ENCODE data around the gene KLHL4. TPM values are rescaled to one million over a fixed set of nuclear protein-coding genes. Genes with fewer than 3 reads are reported as not detected.
"Not testable (repeated sequence)": the region's sequence is repeated elsewhere in the genome, so short reads cannot be mapped to it uniquely, and the experiment has no call there.

Gene KLHL4
- total and polyA plus RNA-seq, 5 donors from 2014 or later = 0.27 TPM; not detected in 4

- Histone ChIP-seq H3K4me1 (ENCODE audit: control insufficient read depth, insufficient read depth, low read length, poor library complexity, severe bottlenecking) (no peaks in the 10 kb centered on the region), H3K27me3 (ENCODE audit: control insufficient read depth, insufficient read depth, low read length) (no peaks in the 10 kb centered on the region), H3K9me3 (ENCODE audit: control insufficient read depth in 2 of 2, low read length in 2 of 2) (no peaks in the 10 kb centered on the region), H3K4me3 (ENCODE audit: low read depth, low read length) (no peak overlapping the region), H3K27ac (ENCODE audit: insufficient read depth, low read length, poor library complexity, severe bottlenecking) (no peak overlapping the region), H3K36me3 (ENCODE audit: control insufficient read depth, insufficient read depth, low read length) (no peaks in the 10 kb centered on the region)
- no peak for ATAC-seq (ENCODE audit: low read depth in 2 of 2)
- H3K4me1 Mint-ChIP-seq = no peaks in the 10 kb centered on the region
- no peak overlapping the region for H3K4me3 Mint-ChIP-seq
- H3K27me3 Mint-ChIP-seq = no peaks in the 10 kb centered on the region
- peaks cover 0 to 4% (median 0%) of the 10 kb centered on the region in 7 donors for H3K9me3 Mint-ChIP-seq
- no peak for DNase-seq
- no peak overlapping the region for H3K27ac Mint-ChIP-seq
- no peaks in the 10 kb centered on the region for H3K36me3 Mint-ChIP-seq
Measured at GRCh38 chrX:87582453-87582852, 64.9 kb downstream of the KLHL4 start.

GRCh38 chrX:87583679-87584078, 66.1 kb downstream of the KLHL4 start:
- DNase-seq (peak in 1 of 3 donors; percentile 8), ATAC-seq (ENCODE audit: low read depth in 2 of 2) (no peak)
- H3K9me3 Mint-ChIP-seq = peaks cover 0 to 5% (median 1%) of the 10 kb centered on the region in 7 donors

GRCh38 chrX:87616371-87616770, 98.8 kb downstream of the KLHL4 start:
- no peak overlapping the region for H3K27ac Mint-ChIP-seq
- no peaks in the 10 kb centered on the region for H3K27me3 Mint-ChIP-seq
- H3K27ac ChIP-seq (ENCODE audit: insufficient read depth, low read length, poor library complexity, severe bottlenecking) = no peak overlapping the region
- H3K9me3 ChIP-seq (ENCODE audit: control insufficient read depth in 2 of 2, low read length in 2 of 2) = no peaks in the 10 kb centered on the region
- DNase-seq = no peak
- H3K36me3 Mint-ChIP-seq = no peaks in the 10 kb centered on the region
- H3K4me1 Mint-ChIP-seq = no peaks in the 10 kb centered on the region
- no peak for ATAC-seq (ENCODE audit: low read depth in 2 of 2)
- no peaks in the 10 kb centered on the region for H3K36me3 ChIP-seq (ENCODE audit: control insufficient read depth, insufficient read depth, low read length)
- no peaks in the 10 kb centered on the region for H3K9me3 Mint-ChIP-seq
- no peak overlapping the region for H3K4me3 Mint-ChIP-seq
- no peak overlapping the region for H3K4me3 ChIP-seq (ENCODE audit: low read depth, low read length)
- H3K27me3 ChIP-seq (ENCODE audit: control insufficient read depth, insufficient read depth, low read length) = no peaks in the 10 kb centered on the region
- H3K4me1 ChIP-seq (ENCODE audit: control insufficient read depth, insufficient read depth, low read length, poor library complexity, severe bottlenecking) = no peaks in the 10 kb centered on the region

More at GRCh38 chrX:87583679-87584078, 66.1 kb downstream of the KLHL4 start:
- no peaks in the 10 kb centered on the region for H3K36me3 ChIP-seq (ENCODE audit: control insufficient read depth, insufficient read depth, low read length)
- no peaks in the 10 kb centered on the region for H3K4me1 ChIP-seq (ENCODE audit: control insufficient read depth, insufficient read depth, low read length, poor library complexity, severe bottlenecking)
- no peak overlapping the region for H3K27ac Mint-ChIP-seq
- no peaks in the 10 kb centered on the region for H3K9me3 ChIP-seq (ENCODE audit: control insufficient read depth in 2 of 2, low read length in 2 of 2)
- H3K27ac ChIP-seq (ENCODE audit: insufficient read depth, low read length, poor library complexity, severe bottlenecking) = no peak overlapping the region
- no peaks in the 10 kb centered on the region for H3K27me3 ChIP-seq (ENCODE audit: control insufficient read depth, insufficient read depth, low read length)
- H3K36me3 Mint-ChIP-seq = no peaks in the 10 kb centered on the region
- H3K4me3 Mint-ChIP-seq = no peak overlapping the region
- H3K4me1 Mint-ChIP-seq = no peaks in the 10 kb centered on the region
- no peak overlapping the region for H3K4me3 ChIP-seq (ENCODE audit: low read depth, low read length)
- H3K27me3 Mint-ChIP-seq = no peaks in the 10 kb centered on the region

- Histone ChIP-seq H3K27ac (ENCODE audit: insufficient read depth, low read length, poor library complexity, severe bottlenecking) (no peak overlapping the region), H3K4me3 (ENCODE audit: low read depth, low read length) (no peak overlapping the region), H3K9me3 (ENCODE audit: control insufficient read depth in 2 of 2, low read length in 2 of 2) (no peaks in the 10 kb centered on the region), H3K27me3 (ENCODE audit: control insufficient read depth, insufficient read depth, low read length) (no peaks in the 10 kb centered on the region), H3K36me3 (ENCODE audit: control insufficient read depth, insufficient read depth, low read length) (no peaks in the 10 kb centered on the region), H3K4me1 (ENCODE audit: control insufficient read depth, insufficient read depth, low read length, poor library complexity, severe bottlenecking) (no peaks in the 10 kb centered on the region)
- Mint-ChIP-seq H3K9me3 (no peaks in the 10 kb centered on the region), H3K4me3 (no peak overlapping the region), H3K4me1 (no peaks in the 10 kb centered on the region), H3K27me3 (no peaks in the 10 kb centered on the region), H3K36me3 (no peaks in the 10 kb centered on the region), H3K27ac (no peak overlapping the region)
- DNase-seq (no peak), ATAC-seq (ENCODE audit: low read depth in 2 of 2) (no peak)
Measured at GRCh38 chrX:87621697-87622096, 104.1 kb downstream of the KLHL4 start.

GRCh38 chrX:87626996-87627395, 109.4 kb downstream of the KLHL4 start:
- Histone ChIP-seq H3K4me3 (ENCODE audit: low read depth, low read length) (no peak overlapping the region), H3K9me3 (ENCODE audit: control insufficient read depth in 2 of 2, low read length in 2 of 2) (no peaks in the 10 kb centered on the region), H3K4me1 (ENCODE audit: control insufficient read depth, insufficient read depth, low read length, poor library complexity, severe bottlenecking) (no peaks in the 10 kb centered on the region), H3K27ac (ENCODE audit: insufficient read depth, low read length, poor library complexity, severe bottlenecking) (no peak overlapping the region), H3K27me3 (ENCODE audit: control insufficient read depth, insufficient read depth, low read length) (no peaks in the 10 kb centered on the region), H3K36me3 (ENCODE audit: control insufficient read depth, insufficient read depth, low read length) (no peaks in the 10 kb centered on the region)
- Mint-ChIP-seq H3K27ac (no peak overlapping the region), H3K9me3 (peaks cover 0 to 3% (median 0%) of the 10 kb centered on the region in 7 donors), H3K36me3 (no peaks in the 10 kb centered on the region), H3K4me1 (no peaks in the 10 kb centered on the region), H3K4me3 (no peak overlapping the region), H3K27me3 (no peaks in the 10 kb centered on the region)
- no peak for DNase-seq
- ATAC-seq (ENCODE audit: low read depth in 2 of 2) = no peak

- DNase-seq = no peak
- no peaks in the 10 kb centered on the region for H3K27me3 ChIP-seq (ENCODE audit: control insufficient read depth, insufficient read depth, low read length)
- no peaks in the 10 kb centered on the region for H3K36me3 ChIP-seq (ENCODE audit: control insufficient read depth, insufficient read depth, low read length)
- Mint-ChIP-seq H3K9me3 (peaks cover 0 to 2% (median 0%) of the 10 kb centered on the region in 7 donors), H3K36me3 (no peaks in the 10 kb centered on the region), H3K4me1 (no peaks in the 10 kb centered on the region), H3K27me3 (no peaks in the 10 kb centered on the region), H3K4me3 (no peak overlapping the region), H3K27ac (no peak overlapping the region)
- no peaks in the 10 kb centered on the region for H3K4me1 ChIP-seq (ENCODE audit: control insufficient read depth, insufficient read depth, low read length, poor library complexity, severe bottlenecking)
- no peak overlapping the region for H3K4me3 ChIP-seq (ENCODE audit: low read depth, low read length)
- H3K27ac ChIP-seq (ENCODE audit: insufficient read depth, low read length, poor library complexity, severe bottlenecking) = no peak overlapping the region
- no peaks in the 10 kb centered on the region for H3K9me3 ChIP-seq (ENCODE audit: control insufficient read depth in 2 of 2, low read length in 2 of 2)
- no peak for ATAC-seq (ENCODE audit: low read depth in 2 of 2)
Measured at GRCh38 chrX:87634361-87634760, 116.8 kb downstream of the KLHL4 start.

GRCh38 chrX:87636533-87636932, 118.9 kb downstream of the KLHL4 start:
- Mint-ChIP-seq H3K27ac (no peak overlapping the region), H3K4me3 (no peak overlapping the region), H3K9me3 (peaks cover 0 to 6% (median 0%) of the 10 kb centered on the region in 7 donors), H3K36me3 (no peaks in the 10 kb centered on the region), H3K4me1 (no peaks in the 10 kb centered on the region), H3K27me3 (no peaks in the 10 kb centered on the region)
- Histone ChIP-seq H3K27me3 (ENCODE audit: control insufficient read depth, insufficient read depth, low read length) (no peaks in the 10 kb centered on the region), H3K4me1 (ENCODE audit: control insufficient read depth, insufficient read depth, low read length, poor library complexity, severe bottlenecking) (no peaks in the 10 kb centered on the region), H3K9me3 (ENCODE audit: control insufficient read depth in 2 of 2, low read length in 2 of 2) (no peaks in the 10 kb centered on the region), H3K27ac (ENCODE audit: insufficient read depth, low read length, poor library complexity, severe bottlenecking) (no peak overlapping the region), H3K4me3 (ENCODE audit: low read depth, low read length) (no peak overlapping the region), H3K36me3 (ENCODE audit: control insufficient read depth, insufficient read depth, low read length) (no peaks in the 10 kb centered on the region)
- no peak for ATAC-seq (ENCODE audit: low read depth in 2 of 2)
- no peak for DNase-seq

GRCh38 chrX:87641439-87641838, 123.8 kb downstream of the KLHL4 start:
- H3K27me3 ChIP-seq (ENCODE audit: control insufficient read depth, insufficient read depth, low read length); H3K27ac ChIP-seq (ENCODE audit: insufficient read depth, low read length, poor library complexity, severe bottlenecking); H3K27ac Mint-ChIP-seq; H3K27me3 Mint-ChIP-seq; DNase-seq; H3K4me3 ChIP-seq (ENCODE audit: low read depth, low read length); H3K36me3 Mint-ChIP-seq; H3K4me3 Mint-ChIP-seq; H3K36me3 ChIP-seq (ENCODE audit: control insufficient read depth, insufficient read depth, low read length); H3K4me1 Mint-ChIP-seq; H3K4me1 ChIP-seq (ENCODE audit: control insufficient read depth, insufficient read depth, low read length, poor library complexity, severe bottlenecking); H3K9me3 ChIP-seq (ENCODE audit: control insufficient read depth in 2 of 2, low read length in 2 of 2); ATAC-seq (ENCODE audit: low read depth in 2 of 2): not testable (repeated sequence)
- H3K9me3 Mint-ChIP-seq = peaks cover 0 to 13% (median 5%) of the 10 kb centered on the region in 7 donors
